WTC11 (cell line): ENCODE data around the gene NTN1. TPM values are rescaled to one million over a fixed set of nuclear protein-coding genes. Genes with fewer than 3 reads are reported as not detected.

Experiments
- ATAC-seq: fragments of 200-7000 bp; cut with Tn5 transposase; 2 replicates; pipeline ENCODE4 v1.10.0; 2021; ENCODE audit warnings: mild to moderate bottlenecking, moderate library complexity
- CTCF ChIA-PET: fragments of 300-600 bp; sonication (Branson Sonifier 250); formaldehyde crosslinking; loops from one replicate; lab custom pipeline; 2021; ENCODE audit warnings: antibody characterized with exemption; lab: Charles Lee
- POLR2A ChIA-PET: fragments of 350-600 bp; sonication (Branson Sonifier 250); formaldehyde crosslinking; loops from one replicate; lab custom pipeline; 2021; ENCODE audit warnings: antibody characterized with exemption; lab: Charles Lee
- DNase-seq: peaks from one replicate; pipeline ENCODE4 v3.0.0; 2021; ENCODE audit warnings: low spot score
- H3K27ac Mint-ChIP-seq: 2 replicates; pipeline ENCODE4 v1.8.0; 2021; ENCODE audit warnings: mixed read lengths
- H3K27me3 Mint-ChIP-seq: 2 replicates; pipeline ENCODE4 v1.8.0; 2021; ENCODE audit warnings: low read depth, mild to moderate bottlenecking, moderate library complexity, mixed read lengths
- H3K36me3 Mint-ChIP-seq: 2 replicates; pipeline ENCODE4 v1.8.0; 2021; ENCODE audit warnings: mixed read lengths
- H3K4me1 Mint-ChIP-seq: 2 replicates; pipeline ENCODE4 v1.8.0; 2022; ENCODE audit warnings: mixed read lengths
- H3K4me3 Mint-ChIP-seq: 2 replicates; pipeline ENCODE4 v1.8.0; 2021; ENCODE audit warnings: mild to moderate bottlenecking, moderate library complexity, mixed read lengths
- H3K9me3 Mint-ChIP-seq: 2 replicates; pipeline ENCODE4 v1.8.0; 2021; ENCODE audit warnings: mixed read lengths
- ATF1 ChIP-seq: sonication (generic); formaldehyde crosslinking; IDR thresholded peaks from 2 replicates; pipeline ENCODE4 v1.8.1; 2023; ENCODE audit warnings: mild to moderate bottlenecking, moderate library complexity, missing genetic modification reagents
- CBFB ChIP-seq: sonication (generic); formaldehyde crosslinking; IDR thresholded peaks from 2 replicates; pipeline ENCODE4 v1.8.1; 2022; ENCODE audit warnings: mild to moderate bottlenecking, low read depth, missing genetic modification reagents
- CREM ChIP-seq: sonication (generic); formaldehyde crosslinking; IDR thresholded peaks from 2 replicates; pipeline ENCODE4 v1.8.1; 2022; ENCODE audit warnings: mild to moderate bottlenecking, missing genetic modification reagents, moderate library complexity
- FOXJ3 ChIP-seq: sonication (generic); formaldehyde crosslinking; IDR thresholded peaks from 2 replicates; pipeline ENCODE4 v1.9.0; 2021; ENCODE audit warnings: missing genetic modification reagents, mild to moderate bottlenecking, borderline replicate concordance
- GTF2I ChIP-seq: fragments of 250-450 bp; sonication (Bioruptor Pico); conservative IDR thresholded peaks from 2 replicates; pipeline ENCODE4 v1.4.0; 2021; ENCODE audit warnings: mild to moderate bottlenecking
- JAZF1 ChIP-seq: fragments of 250-450 bp; sonication (Bioruptor Pico); IDR thresholded peaks from 2 replicates; pipeline ENCODE4 v1.9.0; 2021; ENCODE audit warnings: moderate library complexity, mild to moderate bottlenecking, inconsistent platforms
- NFATC4 ChIP-seq: fragments of 250-450 bp; sonication (Bioruptor Pico); IDR thresholded peaks from 2 replicates; pipeline ENCODE4 v1.9.0; 2021; ENCODE audit warnings: mild to moderate bottlenecking
- NFYB ChIP-seq: sonication (generic); formaldehyde crosslinking; conservative IDR thresholded peaks from 2 replicates; pipeline ENCODE4 v1.8.0; 2022; ENCODE audit warnings: low read depth, missing genetic modification reagents
- NR1H2 ChIP-seq: sonication (generic); formaldehyde crosslinking; IDR thresholded peaks from 2 replicates; pipeline ENCODE4 v1.9.0; 2021; ENCODE audit warnings: mild to moderate bottlenecking, moderate library complexity, missing genetic modification reagents
- NR3C1 ChIP-seq: sonication (generic); formaldehyde crosslinking; conservative IDR thresholded peaks from 2 replicates; pipeline ENCODE4 v1.8.1; 2023; ENCODE audit warnings: low read depth, mild to moderate bottlenecking, missing genetic modification reagents
- PRRX2 ChIP-seq: fragments of 250-450 bp; sonication (Bioruptor Pico); IDR thresholded peaks from 2 replicates; pipeline ENCODE4 v1.8.0; 2021; ENCODE audit warnings: mild to moderate bottlenecking
- RORB ChIP-seq: fragments of 250-450 bp; sonication (Bioruptor Pico); IDR thresholded peaks from 2 replicates; pipeline ENCODE4 v1.9.0; 2021; ENCODE audit warnings: mild to moderate bottlenecking
- ZNF317 ChIP-seq: sonication (generic); formaldehyde crosslinking; IDR thresholded peaks from 2 replicates; pipeline ENCODE4 v1.8.1; 2023; ENCODE audit warnings: low read depth, mild to moderate bottlenecking, moderate library complexity, missing genetic modification reagents, borderline replicate concordance
- ZNF396 ChIP-seq: fragments of 250-450 bp; sonication (Bioruptor Pico); IDR thresholded peaks from 2 replicates; pipeline ENCODE4 v1.8.0; 2021; ENCODE audit warnings: mild to moderate bottlenecking, moderate library complexity, borderline replicate concordance
- total RNA-seq: library from RNA; stranded (reverse); gene quantifications from 3 replicates; pipeline ENCODE4 v1.2.3, GENCODE V29; 2021
- TF ChIP-seq, protein P1 (sequence below): fragments of 200-600 bp; IDR thresholded peaks from 2 replicates; pipeline ENCODE4 v1.8.0; 2022; ENCODE audit warnings: antibody characterized with exemption
- TF ChIP-seq, protein P2 (sequence below): fragments of 250-450 bp; sonication (Bioruptor Pico); conservative IDR thresholded peaks from 2 replicates; pipeline ENCODE4 v1.9.0; 2021; ENCODE audit warnings: mild to moderate bottlenecking

Gene NTN1
- total RNA-seq, 1 experiment from 2014 or later, result 5.5 TPM

DNA sequence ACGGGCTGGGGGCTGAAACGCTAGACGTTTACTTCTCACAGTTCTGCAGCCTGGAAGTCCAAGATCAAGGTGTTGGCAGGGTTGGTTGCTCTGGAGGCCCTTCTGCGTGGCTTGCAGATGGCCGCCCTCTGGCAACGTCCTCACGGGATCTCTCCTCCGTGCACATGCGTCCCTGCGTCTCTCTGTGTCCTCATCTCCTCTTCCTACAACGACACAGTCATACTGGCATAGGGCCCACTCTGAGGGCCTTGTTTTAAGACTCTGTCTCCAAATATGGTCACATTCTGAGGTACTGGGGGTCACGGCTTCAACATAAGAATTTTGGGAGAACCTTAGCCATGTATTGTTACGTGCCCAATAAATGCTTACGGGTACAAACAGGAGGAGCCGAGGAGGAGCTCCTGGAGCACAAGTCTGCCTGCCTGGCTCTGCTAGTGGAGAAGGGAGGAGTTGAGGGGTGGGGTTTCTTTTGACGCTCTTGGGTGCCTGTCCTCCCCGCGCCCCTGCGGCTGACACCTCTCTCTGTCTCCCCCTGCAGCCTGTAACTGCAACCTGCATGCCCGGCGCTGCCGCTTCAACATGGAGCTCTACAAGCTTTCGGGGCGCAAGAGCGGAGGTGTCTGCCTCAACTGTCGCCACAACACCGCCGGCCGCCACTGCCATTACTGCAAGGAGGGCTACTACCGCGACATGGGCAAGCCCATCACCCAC is 141.1 kb downstream of the NTN1 start (continued):
- TF ChIP-seq, protein P1, sequence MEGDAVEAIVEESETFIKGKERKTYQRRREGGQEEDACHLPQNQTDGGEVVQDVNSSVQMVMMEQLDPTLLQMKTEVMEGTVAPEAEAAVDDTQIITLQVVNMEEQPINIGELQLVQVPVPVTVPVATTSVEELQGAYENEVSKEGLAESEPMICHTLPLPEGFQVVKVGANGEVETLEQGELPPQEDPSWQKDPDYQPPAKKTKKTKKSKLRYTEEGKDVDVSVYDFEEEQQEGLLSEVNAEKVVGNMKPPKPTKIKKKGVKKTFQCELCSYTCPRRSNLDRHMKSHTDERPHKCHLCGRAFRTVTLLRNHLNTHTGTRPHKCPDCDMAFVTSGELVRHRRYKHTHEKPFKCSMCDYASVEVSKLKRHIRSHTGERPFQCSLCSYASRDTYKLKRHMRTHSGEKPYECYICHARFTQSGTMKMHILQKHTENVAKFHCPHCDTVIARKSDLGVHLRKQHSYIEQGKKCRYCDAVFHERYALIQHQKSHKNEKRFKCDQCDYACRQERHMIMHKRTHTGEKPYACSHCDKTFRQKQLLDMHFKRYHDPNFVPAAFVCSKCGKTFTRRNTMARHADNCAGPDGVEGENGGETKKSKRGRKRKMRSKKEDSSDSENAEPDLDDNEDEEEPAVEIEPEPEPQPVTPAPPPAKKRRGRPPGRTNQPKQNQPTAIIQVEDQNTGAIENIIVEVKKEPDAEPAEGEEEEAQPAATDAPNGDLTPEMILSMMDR, result peak; percentile 54
- TF ChIP-seq GTF2I (CRISPR knock-in tag), result no peak
- no peak for TF ChIP-seq FOXJ3 (CRISPR knock-in tag)

DNA sequence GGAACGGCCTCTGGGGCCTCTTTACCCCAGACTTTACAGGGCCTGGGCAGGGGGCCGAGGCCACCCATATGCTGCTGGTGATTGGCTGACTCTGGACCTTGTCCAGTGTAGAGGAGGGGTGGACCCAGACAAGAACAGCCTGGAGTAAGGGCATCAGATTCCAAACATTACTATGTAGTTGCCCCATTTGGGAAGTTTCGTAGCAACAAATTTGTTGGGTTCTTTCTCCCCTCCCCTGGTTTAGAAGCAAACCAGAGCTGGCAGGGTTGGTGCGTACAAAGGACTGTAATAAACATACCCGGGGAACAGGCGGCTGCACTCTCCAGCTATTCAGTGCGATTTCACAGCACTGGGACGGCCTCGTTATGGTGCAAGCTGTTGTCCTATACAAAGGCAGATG is 145.5 kb downstream of the NTN1 start:
- DNase-seq (no peak), ATAC-seq (no peak)
- no peak overlapping the region for H3K27ac Mint-ChIP-seq
- ChIA-PET CTCF (interaction anchor here (0.9 kb wide), 1 partner anchor 169 kb away, joined by 3 read pairs; no protein-coding TSS in a partner anchor), POLR2A (no interaction called here)
- peaks cover 47% of the 10 kb centered on the region for H3K4me1 Mint-ChIP-seq
- no peak overlapping the region for H3K4me3 Mint-ChIP-seq
- 0 out of 2 replicates have a peak, but pooled peaks cover 5% of the 10 kb centered on the region for H3K36me3 Mint-ChIP-seq
- H3K27me3 Mint-ChIP-seq, result no peaks in the 10 kb centered on the region
- no peak for TF ChIP-seq ZNF396 (CRISPR knock-in tag)
- no peak for TF ChIP-seq NR3C1 (CRISPR knock-in tag)
- no peak for TF ChIP-seq ATF1 (CRISPR knock-in tag)
- TF ChIP-seq NFATC4, result no peak
- TF ChIP-seq RORB (CRISPR knock-in tag), result no peak
- TF ChIP-seq, protein P2, sequence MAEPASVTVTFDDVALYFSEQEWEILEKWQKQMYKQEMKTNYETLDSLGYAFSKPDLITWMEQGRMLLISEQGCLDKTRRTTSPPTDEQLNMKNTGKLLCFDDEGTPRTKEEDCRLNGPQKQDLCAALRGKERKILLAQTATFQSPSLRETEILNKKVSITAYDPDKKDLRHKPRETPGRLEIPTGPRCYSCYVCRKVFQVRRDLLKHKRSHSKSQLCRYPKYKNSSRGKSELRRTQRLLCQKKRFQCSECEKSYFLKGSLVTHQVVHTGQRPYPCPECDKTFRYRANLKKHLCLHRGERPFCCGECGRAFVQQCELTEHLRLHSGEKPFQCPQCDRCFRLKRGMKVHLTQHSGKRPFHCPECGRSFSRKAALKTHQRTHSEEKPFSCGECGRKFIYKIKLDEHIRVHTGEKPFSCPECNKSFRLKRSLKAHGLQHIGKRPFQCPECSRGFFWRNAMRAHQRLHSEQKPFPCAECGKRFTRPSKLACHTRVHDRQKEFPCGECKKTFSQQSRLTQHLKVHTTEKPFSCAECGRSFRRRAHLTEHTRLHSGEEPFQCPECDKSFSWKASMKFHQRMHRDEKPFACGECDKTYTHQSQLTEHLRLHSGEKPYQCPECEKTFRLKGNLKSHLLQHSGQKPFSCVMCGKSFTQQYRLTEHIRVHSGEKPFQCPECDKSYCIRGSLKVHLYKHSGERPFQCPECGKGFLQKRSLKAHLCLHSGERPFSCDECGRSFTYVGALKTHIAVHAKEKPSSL (CRISPR knock-in tag), result no peak
- TF ChIP-seq CBFB (CRISPR knock-in tag), result no peak
- peaks cover 5% of the 10 kb centered on the region; the same call in 1 of the 2 replicates for H3K9me3 Mint-ChIP-seq

DNA sequence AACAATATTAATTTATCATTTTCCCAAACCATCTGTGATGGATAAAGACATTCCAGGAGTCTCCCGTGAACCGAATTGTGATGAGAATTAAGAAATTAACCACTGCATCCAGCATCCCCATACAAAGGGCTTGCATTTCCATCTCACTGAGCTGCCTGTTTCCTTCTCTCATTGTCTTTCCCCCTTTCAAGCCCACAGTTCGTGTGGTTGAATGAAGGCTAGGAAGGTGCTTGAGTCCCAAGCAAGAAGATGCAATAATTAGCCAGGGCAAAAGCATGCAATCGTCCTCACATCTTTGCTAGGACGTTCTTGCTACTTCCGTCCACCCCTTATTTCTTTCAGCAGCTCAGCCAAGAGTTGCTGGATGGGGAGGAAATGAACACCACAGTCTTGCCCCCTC is 146.1 kb downstream of the NTN1 start:
- POLR2A ChIA-PET, result no interaction called here

More for the DNA sequence above, 146.1 kb downstream of the NTN1 start:
- H3K27ac Mint-ChIP-seq, result no peak overlapping the region
- TF ChIP-seq NR1H2 (CRISPR knock-in tag), result no peak
- TF ChIP-seq, protein P1, result no peak
- no peak for TF ChIP-seq ZNF317 (CRISPR knock-in tag)
- no peak for TF ChIP-seq CREM
- TF ChIP-seq PRRX2 (CRISPR knock-in tag), result no peak
- no peak for TF ChIP-seq NFYB (CRISPR knock-in tag)
- no peak for TF ChIP-seq JAZF1
- no peak for TF ChIP-seq RORB (CRISPR knock-in tag)
- TF ChIP-seq, all 79 proteins: peak for 0
- Mint-ChIP-seq H3K4me3 (no peak overlapping the region), H3K36me3 (0 out of 2 replicates have a peak, but pooled peaks cover 5% of the 10 kb centered on the region), H3K9me3 (peaks cover 5% of the 10 kb centered on the region; the same call in 1 of the 2 replicates), H3K27me3 (no peaks in the 10 kb centered on the region), H3K4me1 (peaks cover 44% of the 10 kb centered on the region)
- ATAC-seq (no peak), DNase-seq (no peak)
- CTCF ChIA-PET, result interaction anchor here (0.9 kb wide), 1 partner anchor 169 kb away, joined by 3 read pairs; no protein-coding TSS in a partner anchor
